GM23338 (cell line): ENCODE measurements around the gene REEP3. TPM values are rescaled to one million over a fixed set of nuclear protein-coding genes. Genes with fewer than 3 reads are reported as not detected.

Experiments
- ATAC-seq: fragments of 200-7000 bp; cut with Tn5 transposase; 3 replicates; pipeline ENCODE4 v1.9.1; 2020
- DNase-seq: peaks from one replicate; pipeline ENCODE4 v3.0.0-alpha.2; 2015; ENCODE audit warnings: low spot score
- H2AFZ ChIP-seq: fragments of 200-600 bp; sonication (generic); 2 replicates; pipeline ENCODE4 v1.8.0; 2016; ENCODE audit warnings: antibody characterized with exemption, mild to moderate bottlenecking, moderate library complexity
- H3F3A ChIP-seq: fragments of 200-600 bp; sonication (generic); replicated peaks from 2 replicates; pipeline ENCODE4 v1.8.0; 2017; ENCODE audit warnings: antibody characterized with exemption, mixed run types, low read depth
- H3K27ac ChIP-seq: fragments of 200-600 bp; sonication (generic); 2 replicates; pipeline ENCODE4 v1.6.1; 2016; ENCODE audit warnings: low read depth
- H3K27me3 ChIP-seq: fragments of 200-600 bp; sonication (generic); 2 replicates; pipeline ENCODE4 v1.8.0; 2016; ENCODE audit warnings: mild to moderate bottlenecking, mixed run types, moderate library complexity; ENCODE audit not compliant: insufficient read depth
- H3K36me3 ChIP-seq: fragments of 200-600 bp; sonication (generic); 2 replicates; pipeline ENCODE4 v1.8.0; 2016; ENCODE audit warnings: mild to moderate bottlenecking; ENCODE audit not compliant: insufficient read depth
- H3K4me1 ChIP-seq: fragments of 200-600 bp; sonication (generic); 2 replicates; pipeline ENCODE4 v1.8.0; 2016; ENCODE audit warnings: mild to moderate bottlenecking, moderate library complexity; ENCODE audit not compliant: insufficient read depth
- H3K4me2 ChIP-seq: fragments of 200-600 bp; sonication (generic); 2 replicates; pipeline ENCODE4 v1.7.1; 2017; ENCODE audit warnings: mixed run types
- H3K4me3 ChIP-seq: fragments of 200-600 bp; sonication (generic); 2 replicates; pipeline ENCODE4 v1.6.1; 2016; ENCODE audit warnings: mixed run types
- H3K79me2 ChIP-seq: fragments of 200-600 bp; sonication (generic); replicated peaks from 2 replicates; pipeline ENCODE4 v1.8.0; 2017; ENCODE audit warnings: mild to moderate bottlenecking; ENCODE audit not compliant: insufficient read depth
- H3K9me2 ChIP-seq: fragments of 200-600 bp; sonication (generic); 2 replicates; pipeline ENCODE4 v1.8.0; 2017; ENCODE audit not compliant: insufficient read depth
- H4K20me1 ChIP-seq: fragments of 200-600 bp; sonication (generic); replicated peaks from 2 replicates; pipeline ENCODE4 v1.8.0; 2017; ENCODE audit warnings: mild to moderate bottlenecking; ENCODE audit not compliant: insufficient read depth
- H3K27ac Mint-ChIP-seq: 2 replicates; pipeline ENCODE4 v1.8.0; 2020; ENCODE audit warnings: inconsistent platforms, mild to moderate bottlenecking, moderate library complexity, mixed read lengths
- H3K27me3 Mint-ChIP-seq: 3 replicates; pipeline ENCODE4 v1.8.0; 2022; ENCODE audit warnings: low read depth, mild to moderate bottlenecking, moderate library complexity, mixed read lengths, inconsistent platforms; ENCODE audit not compliant: insufficient read depth, poor library complexity
- H3K36me3 Mint-ChIP-seq: 3 replicates; pipeline ENCODE4 v1.8.0; 2021; ENCODE audit warnings: low read depth, mild to moderate bottlenecking, inconsistent platforms, moderate library complexity, mixed read lengths
- H3K4me1 Mint-ChIP-seq: 3 replicates; pipeline ENCODE4 v1.8.0; 2020; ENCODE audit warnings: mild to moderate bottlenecking, inconsistent platforms, mixed read lengths
- H3K4me3 Mint-ChIP-seq: 3 replicates; pipeline ENCODE4 v1.8.0; 2021; ENCODE audit warnings: moderate library complexity, mild to moderate bottlenecking, inconsistent platforms, mixed read lengths
- H3K9me3 Mint-ChIP-seq: 3 replicates; pipeline ENCODE4 v1.8.0; 2020; ENCODE audit warnings: moderate library complexity, mild to moderate bottlenecking, inconsistent platforms, mixed read lengths
- CREB1 ChIP-seq: fragments of 250-450 bp; sonication (Bioruptor Pico); IDR thresholded peaks from 2 replicates; pipeline ENCODE4 v1.5.0; 2020; ENCODE audit warnings: low read depth, mild to moderate bottlenecking, moderate library complexity
- ETS1 ChIP-seq: IDR thresholded peaks from 2 replicates; pipeline ENCODE4 v1.6.1; 2016; ENCODE audit warnings: antibody characterized with exemption
- EZH2 ChIP-seq: fragments of 200-600 bp; sonication (generic); IDR thresholded peaks from one replicate; pipeline ENCODE4 v1.8.0; 2017; ENCODE audit warnings: antibody characterized with exemption, mild to moderate bottlenecking, low read depth; ENCODE audit not compliant: unreplicated experiment
- EZH2phosphoT487 ChIP-seq: fragments of 200-600 bp; sonication (generic); IDR thresholded peaks from one replicate; pipeline ENCODE4 v1.8.1; 2018; ENCODE audit warnings: antibody characterized with exemption; ENCODE audit not compliant: unreplicated experiment
- JUNB ChIP-seq: IDR thresholded peaks from one replicate; pipeline ENCODE4 v1.6.1; 2016; ENCODE audit warnings: antibody characterized with exemption; ENCODE audit not compliant: unreplicated experiment
- NANOG ChIP-seq: IDR thresholded peaks from 2 replicates; pipeline ENCODE4 v1.6.1; 2016; ENCODE audit warnings: antibody characterized with exemption, borderline replicate concordance
- POLR2AphosphoS5 ChIP-seq: IDR thresholded peaks from 2 replicates; pipeline ENCODE4 v1.6.1; 2016; ENCODE audit warnings: antibody characterized with exemption, low read depth
- STAT1 ChIP-seq: IDR thresholded peaks from one replicate; pipeline ENCODE4 v1.6.1; 2016; ENCODE audit warnings: antibody characterized with exemption; ENCODE audit not compliant: unreplicated experiment
- ZNF114 ChIP-seq: fragments of 250-450 bp; sonication (Bioruptor Pico); IDR thresholded peaks from 2 replicates; pipeline ENCODE4 v1.5.0; 2020; ENCODE audit warnings: mild to moderate bottlenecking, moderate library complexity
- ZNF331 ChIP-seq: fragments of 250-450 bp; sonication (Bioruptor Pico); IDR thresholded peaks from 2 replicates; pipeline ENCODE4 v1.5.0; 2020; ENCODE audit warnings: low read depth, mild to moderate bottlenecking, moderate library complexity
- ZNF462 ChIP-seq: fragments of 250-450 bp; sonication (Bioruptor Pico); IDR thresholded peaks from 2 replicates; pipeline ENCODE4 v1.5.0; 2020; ENCODE audit warnings: mild to moderate bottlenecking, moderate library complexity
- polyA plus RNA-seq: library from polyadenylated mRNA; unstranded; fragments of >200 nt; fragmentation: Nextera tagmentation; extraction: Ambion mirVana; gene quantifications from 2 replicates; pipeline ENCODE4 v1.2.1, GENCODE V29; 2016
- total RNA-seq: library from RNA; depleted of rRNA; stranded (reverse); fragments of >200 nt; shearing (Covaris generic); gene quantifications from 2 replicates; pipeline ENCODE4 v1.2.3, GENCODE V29; 2014
- TF ChIP-seq, protein P1 (sequence below), 2 experiments: fragments of 200-600 bp in 1 of 2; sonication (generic) in 1 of 2; conservative IDR thresholded peaks; 2 replicates each; pipeline versions ENCODE4 v1.5.1 to v1.6.1; 2016 to 2017; ENCODE audit warnings: antibody characterized with exemption in 2 of 2, low read depth in 2 of 2, mild to moderate bottlenecking in 2 of 2, moderate library complexity in 1 of 2
- TF ChIP-seq, protein P2 (sequence below): IDR thresholded peaks from one replicate; pipeline ENCODE4 v1.6.1; 2018; ENCODE audit warnings: antibody characterized with exemption; ENCODE audit not compliant: unreplicated experiment

REEP3 gene
- total and polyA plus RNA-seq, 2 experiments from 2014 or later, result 29.5 to 48.7 TPM

- Histone ChIP-seq H3K27me3 (no peaks in the 10 kb centered on the region), H2AFZ (no peak overlapping the region), H3K9me2 (no peaks in the 10 kb centered on the region), H3K27ac (no peak overlapping the region), H3K79me2 (peaks cover 84% of the 10 kb centered on the region), H3K36me3 (no peaks in the 10 kb centered on the region), H3K4me2 (no peak overlapping the region), H4K20me1 (peaks cover 24% of the 10 kb centered on the region), H3F3A (peaks cover 6% of the 10 kb centered on the region; the same call in 1 of the 2 replicates), H3K4me1 (peaks cover 22% of the 10 kb centered on the region), H3K4me3 (no peak overlapping the region)
- Mint-ChIP-seq H3K27ac (no peak overlapping the region), H3K4me1 (peaks cover 29% of the 10 kb centered on the region), H3K36me3 (peaks cover 6% of the 10 kb centered on the region), H3K9me3 (no peaks in the 10 kb centered on the region), H3K27me3 (peaks cover 3% of the 10 kb centered on the region), H3K4me3 (no peak overlapping the region)
- TF ChIP-seq, protein P1, sequence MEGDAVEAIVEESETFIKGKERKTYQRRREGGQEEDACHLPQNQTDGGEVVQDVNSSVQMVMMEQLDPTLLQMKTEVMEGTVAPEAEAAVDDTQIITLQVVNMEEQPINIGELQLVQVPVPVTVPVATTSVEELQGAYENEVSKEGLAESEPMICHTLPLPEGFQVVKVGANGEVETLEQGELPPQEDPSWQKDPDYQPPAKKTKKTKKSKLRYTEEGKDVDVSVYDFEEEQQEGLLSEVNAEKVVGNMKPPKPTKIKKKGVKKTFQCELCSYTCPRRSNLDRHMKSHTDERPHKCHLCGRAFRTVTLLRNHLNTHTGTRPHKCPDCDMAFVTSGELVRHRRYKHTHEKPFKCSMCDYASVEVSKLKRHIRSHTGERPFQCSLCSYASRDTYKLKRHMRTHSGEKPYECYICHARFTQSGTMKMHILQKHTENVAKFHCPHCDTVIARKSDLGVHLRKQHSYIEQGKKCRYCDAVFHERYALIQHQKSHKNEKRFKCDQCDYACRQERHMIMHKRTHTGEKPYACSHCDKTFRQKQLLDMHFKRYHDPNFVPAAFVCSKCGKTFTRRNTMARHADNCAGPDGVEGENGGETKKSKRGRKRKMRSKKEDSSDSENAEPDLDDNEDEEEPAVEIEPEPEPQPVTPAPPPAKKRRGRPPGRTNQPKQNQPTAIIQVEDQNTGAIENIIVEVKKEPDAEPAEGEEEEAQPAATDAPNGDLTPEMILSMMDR (conservative IDR thresholded peaks at IDR 0.05; ENCODE audit: low read depth in 2 of 2), result no peak
- no peak for TF ChIP-seq JUNB
- no peak for TF ChIP-seq ETS1
- no peak for TF ChIP-seq ZNF114 (CRISPR knock-in tag)
- TF ChIP-seq, protein P2, sequence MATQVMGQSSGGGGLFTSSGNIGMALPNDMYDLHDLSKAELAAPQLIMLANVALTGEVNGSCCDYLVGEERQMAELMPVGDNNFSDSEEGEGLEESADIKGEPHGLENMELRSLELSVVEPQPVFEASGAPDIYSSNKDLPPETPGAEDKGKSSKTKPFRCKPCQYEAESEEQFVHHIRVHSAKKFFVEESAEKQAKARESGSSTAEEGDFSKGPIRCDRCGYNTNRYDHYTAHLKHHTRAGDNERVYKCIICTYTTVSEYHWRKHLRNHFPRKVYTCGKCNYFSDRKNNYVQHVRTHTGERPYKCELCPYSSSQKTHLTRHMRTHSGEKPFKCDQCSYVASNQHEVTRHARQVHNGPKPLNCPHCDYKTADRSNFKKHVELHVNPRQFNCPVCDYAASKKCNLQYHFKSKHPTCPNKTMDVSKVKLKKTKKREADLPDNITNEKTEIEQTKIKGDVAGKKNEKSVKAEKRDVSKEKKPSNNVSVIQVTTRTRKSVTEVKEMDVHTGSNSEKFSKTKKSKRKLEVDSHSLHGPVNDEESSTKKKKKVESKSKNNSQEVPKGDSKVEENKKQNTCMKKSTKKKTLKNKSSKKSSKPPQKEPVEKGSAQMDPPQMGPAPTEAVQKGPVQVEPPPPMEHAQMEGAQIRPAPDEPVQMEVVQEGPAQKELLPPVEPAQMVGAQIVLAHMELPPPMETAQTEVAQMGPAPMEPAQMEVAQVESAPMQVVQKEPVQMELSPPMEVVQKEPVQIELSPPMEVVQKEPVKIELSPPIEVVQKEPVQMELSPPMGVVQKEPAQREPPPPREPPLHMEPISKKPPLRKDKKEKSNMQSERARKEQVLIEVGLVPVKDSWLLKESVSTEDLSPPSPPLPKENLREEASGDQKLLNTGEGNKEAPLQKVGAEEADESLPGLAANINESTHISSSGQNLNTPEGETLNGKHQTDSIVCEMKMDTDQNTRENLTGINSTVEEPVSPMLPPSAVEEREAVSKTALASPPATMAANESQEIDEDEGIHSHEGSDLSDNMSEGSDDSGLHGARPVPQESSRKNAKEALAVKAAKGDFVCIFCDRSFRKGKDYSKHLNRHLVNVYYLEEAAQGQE, result no peak
- TF ChIP-seq ZNF331 (CRISPR knock-in tag), result no peak
- TF ChIP-seq EZH2phosphoT487, result no peak
- no peak for TF ChIP-seq EZH2
- TF ChIP-seq NANOG, result no peak
- no peak for TF ChIP-seq ZNF462 (CRISPR knock-in tag)
- no peak for TF ChIP-seq CREB1 (CRISPR knock-in tag)
- TF ChIP-seq STAT1, result no peak
- no peak for TF ChIP-seq POLR2AphosphoS5
- ATAC-seq (no peak), DNase-seq (no peak)
Measured at GRCh38 chr10:63525021-63525420, 3.8 kb downstream of the REEP3 start.
